Measurements from ENCODE around the gene ARMC10. TPM values are rescaled to one million over a fixed set of nuclear protein-coding genes. Genes with fewer than 3 reads are reported as not detected.

Gene ARMC10
- total RNA-seq, 4 donors from 2014 or later: 36.2 to 75.9 (median 57.0) TPM

DNA sequence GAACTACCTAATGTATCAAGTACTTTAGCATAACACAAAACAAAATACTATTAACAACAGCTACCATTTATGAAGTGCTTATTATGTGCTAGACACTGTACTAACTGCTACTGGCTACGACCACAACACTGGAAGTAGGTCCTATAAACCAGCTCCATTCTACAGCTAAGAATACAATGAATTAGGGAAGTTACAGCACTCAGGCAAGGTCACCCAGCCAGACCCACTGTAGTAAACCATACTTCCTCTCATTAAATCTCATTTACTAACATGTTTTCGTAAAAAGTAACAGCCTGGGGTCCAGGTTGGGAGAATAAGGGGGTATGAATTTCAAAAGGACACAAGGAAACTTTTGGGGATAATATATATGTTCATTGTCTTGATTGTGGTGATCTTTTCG is 48.6 kb downstream of the ARMC10 start:
- WGBS, 2 donors: 64 to 67% methylated on average over 3 of the region's 3 CpGs
- no peak for DNase-seq (ENCODE audit: low spot score in 2 of 2)
- intact Hi-C loops (cut with DNase I; ENCODE audit: low total_unique reads): no loop called here
- TF ChIP-seq, protein P1, sequence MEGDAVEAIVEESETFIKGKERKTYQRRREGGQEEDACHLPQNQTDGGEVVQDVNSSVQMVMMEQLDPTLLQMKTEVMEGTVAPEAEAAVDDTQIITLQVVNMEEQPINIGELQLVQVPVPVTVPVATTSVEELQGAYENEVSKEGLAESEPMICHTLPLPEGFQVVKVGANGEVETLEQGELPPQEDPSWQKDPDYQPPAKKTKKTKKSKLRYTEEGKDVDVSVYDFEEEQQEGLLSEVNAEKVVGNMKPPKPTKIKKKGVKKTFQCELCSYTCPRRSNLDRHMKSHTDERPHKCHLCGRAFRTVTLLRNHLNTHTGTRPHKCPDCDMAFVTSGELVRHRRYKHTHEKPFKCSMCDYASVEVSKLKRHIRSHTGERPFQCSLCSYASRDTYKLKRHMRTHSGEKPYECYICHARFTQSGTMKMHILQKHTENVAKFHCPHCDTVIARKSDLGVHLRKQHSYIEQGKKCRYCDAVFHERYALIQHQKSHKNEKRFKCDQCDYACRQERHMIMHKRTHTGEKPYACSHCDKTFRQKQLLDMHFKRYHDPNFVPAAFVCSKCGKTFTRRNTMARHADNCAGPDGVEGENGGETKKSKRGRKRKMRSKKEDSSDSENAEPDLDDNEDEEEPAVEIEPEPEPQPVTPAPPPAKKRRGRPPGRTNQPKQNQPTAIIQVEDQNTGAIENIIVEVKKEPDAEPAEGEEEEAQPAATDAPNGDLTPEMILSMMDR (IDR thresholded peaks at IDR 0.05): no peak
- no peak for TF ChIP-seq POLR2A (IDR thresholded peaks at IDR 0.05)
- no peak overlapping the region for H3K4me3 ChIP-seq (ENCODE audit: low read depth, poor library complexity, severe bottlenecking)

DNA sequence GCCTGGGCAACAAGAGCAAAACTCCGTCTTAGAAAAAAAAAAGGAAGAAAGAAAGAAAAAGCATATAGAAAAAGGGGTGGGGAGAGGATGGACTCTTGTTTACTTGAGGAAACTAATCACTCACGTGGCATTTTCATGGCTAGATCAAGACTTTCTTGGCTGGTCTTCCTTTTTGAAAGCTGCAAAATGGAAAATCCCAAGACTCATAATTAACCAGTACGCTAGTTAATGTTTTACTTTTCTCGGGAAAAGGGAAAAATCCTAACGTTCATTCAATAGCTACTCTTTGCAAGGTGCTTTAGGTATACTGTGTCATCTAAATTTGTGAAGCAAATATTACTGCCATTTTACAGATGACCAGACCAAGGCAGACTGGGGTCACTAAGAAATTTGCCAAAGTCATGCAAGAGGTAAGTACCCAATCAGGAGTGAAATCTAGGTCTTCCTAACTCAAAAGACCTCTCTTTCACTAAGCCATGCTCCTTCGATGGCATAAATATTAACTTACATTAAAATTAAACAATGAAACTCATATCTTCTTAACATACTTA is 49.6 kb downstream of the ARMC10 start:
- WGBS, 2 donors: 79 to 80% methylated on average over 6 of the region's 6 CpGs
- no peak overlapping the region for H3K4me3 ChIP-seq (ENCODE audit: low read depth, poor library complexity, severe bottlenecking)
- intact Hi-C loops (cut with DNase I; ENCODE audit: low total_unique reads): no loop called here
- no peak for TF ChIP-seq POLR2A (IDR thresholded peaks at IDR 0.05)
- TF ChIP-seq, protein P1 (IDR thresholded peaks at IDR 0.05): no peak
- no peak for DNase-seq (ENCODE audit: low spot score in 2 of 2)

DNA sequence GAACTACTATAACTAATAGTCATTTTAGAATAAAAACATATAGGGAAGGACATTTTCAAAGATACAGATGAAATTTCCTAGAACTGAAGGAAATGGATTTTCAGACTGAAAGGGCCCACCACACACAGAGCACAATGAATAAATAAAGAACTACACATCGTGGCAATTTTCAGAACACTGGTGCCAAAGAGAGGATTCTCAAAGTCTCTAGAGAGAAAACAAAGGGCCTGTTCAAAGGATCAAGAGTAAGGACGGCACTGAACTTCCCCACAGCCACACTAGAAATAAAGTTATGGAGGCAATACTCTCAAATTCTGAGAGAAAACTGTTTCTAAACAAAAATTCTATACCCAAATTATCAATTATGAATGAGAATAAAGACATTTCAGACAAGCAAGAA is 52.1 kb downstream of the ARMC10 start:
- TF ChIP-seq, protein P1 (IDR thresholded peaks at IDR 0.05): no peak
- no peak for TF ChIP-seq POLR2A (IDR thresholded peaks at IDR 0.05)
- no peak for DNase-seq (ENCODE audit: low spot score in 2 of 2)
- WGBS, 2 donors: 82 to 90% methylated on average over 2 of the region's 2 CpGs
- H3K4me3 ChIP-seq (ENCODE audit: low read depth, poor library complexity, severe bottlenecking): no peak overlapping the region
- intact Hi-C loops (cut with DNase I; ENCODE audit: low total_unique reads): no loop called here

DNA sequence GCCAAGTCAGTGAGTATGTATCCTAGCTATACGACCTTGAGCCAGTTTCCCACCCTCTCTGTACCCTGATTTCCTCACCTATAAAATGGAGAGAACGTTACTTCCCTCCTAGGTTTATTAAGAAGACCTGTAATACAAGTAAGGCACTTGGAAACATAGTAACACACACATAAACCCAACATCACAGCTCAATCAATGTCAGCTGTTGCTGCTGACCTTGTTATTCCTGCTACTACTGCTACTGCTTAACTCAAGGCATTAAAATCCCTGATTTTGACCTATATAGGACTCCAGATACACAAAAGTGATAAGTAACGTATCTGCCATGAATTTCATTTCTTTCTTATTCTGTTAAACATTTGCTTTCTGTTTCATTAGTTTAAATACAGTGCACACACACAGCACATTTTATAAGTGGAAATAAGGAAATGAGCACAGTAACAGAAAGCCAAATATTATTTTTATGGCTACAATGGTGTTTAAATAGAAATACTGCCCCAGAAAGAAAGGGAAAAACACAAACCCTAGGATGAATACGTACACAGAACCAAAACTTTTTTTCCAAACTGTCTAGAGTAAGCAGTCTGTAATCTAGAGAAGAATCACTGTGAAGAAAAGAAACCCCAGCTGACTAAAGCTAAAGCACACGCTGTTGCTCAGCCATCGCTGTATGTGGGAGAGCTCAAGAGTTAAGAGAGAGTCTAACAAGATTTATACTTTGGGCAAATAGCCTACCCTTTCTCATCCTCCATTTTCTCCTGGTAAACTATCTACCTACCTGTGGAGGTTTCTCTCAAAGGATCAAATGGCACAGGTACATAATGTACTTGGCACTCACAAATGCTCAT is 55.0 kb downstream of the ARMC10 start:
- TF ChIP-seq, protein P1 (IDR thresholded peaks at IDR 0.05): no peak
- TF ChIP-seq POLR2A (IDR thresholded peaks at IDR 0.05): no peak
- WGBS, 2 donors: 53 to 62% methylated on average over 6 of the region's 6 CpGs
- intact Hi-C loops (cut with DNase I; ENCODE audit: low total_unique reads): no loop called here
- no peak for DNase-seq (ENCODE audit: low spot score in 2 of 2)
- H3K4me3 ChIP-seq (ENCODE audit: low read depth, poor library complexity, severe bottlenecking): no peak overlapping the region

DNA sequence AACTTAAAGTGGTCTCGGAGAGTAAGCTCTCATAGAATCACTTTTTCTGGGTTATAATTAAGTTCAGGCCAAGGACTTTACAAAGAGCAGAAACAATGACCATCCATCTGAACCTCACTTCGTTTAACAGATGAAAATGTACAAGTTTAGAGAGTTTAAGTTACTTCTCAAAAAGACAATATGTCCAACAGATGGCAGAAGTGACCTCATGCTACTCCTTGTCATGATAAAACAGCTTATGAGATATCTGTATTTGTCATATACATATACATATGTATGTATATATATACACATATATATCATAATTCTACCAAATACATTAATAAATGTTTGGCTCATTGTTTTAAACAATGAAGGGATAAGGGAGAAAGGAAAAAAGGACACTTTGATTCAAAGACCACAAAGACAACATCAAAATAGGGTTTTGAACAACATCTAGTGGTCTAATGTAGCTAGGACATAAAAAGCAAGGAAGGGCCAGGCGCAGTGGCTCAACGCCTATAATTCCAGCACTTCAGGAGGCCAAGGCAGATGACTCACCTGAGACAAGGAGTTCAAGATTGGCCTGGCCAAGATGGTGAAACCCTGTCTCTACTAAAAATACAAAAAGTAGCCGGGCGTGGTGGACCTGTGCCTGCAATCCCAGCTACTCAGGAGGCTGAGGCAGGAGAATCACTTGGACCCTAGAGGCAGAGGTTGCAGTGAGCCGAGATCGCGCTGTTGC is 56.1 kb downstream of the ARMC10 start:
- intact Hi-C loops (cut with DNase I; ENCODE audit: low total_unique reads): no loop called here
- TF ChIP-seq, protein P1 (IDR thresholded peaks at IDR 0.05): no peak
- no peak for TF ChIP-seq POLR2A (IDR thresholded peaks at IDR 0.05)
- no peak overlapping the region for H3K4me3 ChIP-seq (ENCODE audit: low read depth, poor library complexity, severe bottlenecking)
- 70 to 72% methylated on average over 9 of the region's 9 CpGs for WGBS, 2 donors
- no peak for DNase-seq (ENCODE audit: low spot score in 2 of 2)

Data from lower leg skin (tissue), 4 donors.